HEK293 (cell line): ENCODE results near the gene FASTK.
A peak's percentile ranks its signal among the peaks of the same experiment; 100 is the strongest.

Experiments used
- CTCF ChIA-PET: fragments of 350-600 bp; formaldehyde crosslinking; extraction: SDS; loops from one replicate; lab custom pipeline; 2021; ENCODE audit warnings: antibody characterized with exemption; lab: Yijun Ruan, JAX
- POLR2A ChIA-PET: fragments of 300-600 bp; formaldehyde crosslinking; extraction: SDS; loops from one replicate; lab custom pipeline; 2020; ENCODE audit warnings: antibody characterized with exemption, inconsistent platforms; lab: Yijun Ruan, JAX
- H3K27ac ChIP-seq: fragments of 200-500 bp; sonication (Bioruptor generic); 2 replicates; pipeline ENCODE4 v1.5.1; 2014; ENCODE audit warnings: low read depth, low read length, control low read depth, inconsistent platforms; ENCODE audit errors: extremely low read depth
- H3K36me3 ChIP-seq, 2 experiments: fragments of 200-500 bp in 1 of 2; sonication (Bioruptor generic) in 1 of 2; 1 replicate in 1 of 2; 2 replicates in 1 of 2; pipeline ENCODE4 v1.5.1; 2014 to 2017; ENCODE audit warnings: inconsistent platforms in 2 of 2, low read length in 2 of 2; ENCODE audit not compliant: control insufficient read depth in 2 of 2, insufficient read depth in 1 of 2
- H3K4me1 ChIP-seq: fragments of 200-500 bp; sonication (Bioruptor generic); 2 replicates; pipeline ENCODE4 v1.5.1; 2014; ENCODE audit warnings: mild to moderate bottlenecking, low read length, inconsistent platforms; ENCODE audit not compliant: control insufficient read depth, insufficient read depth
- H3K4me3 ChIP-seq: 2 replicates; pipeline ENCODE4 v1.5.1; 2011; ENCODE audit warnings: low read depth, mild to moderate bottlenecking, control low read depth, low read length, moderate library complexity
- H3K9me3 ChIP-seq: fragments of 200-500 bp; sonication (Bioruptor generic); 2 replicates; pipeline ENCODE4 v1.5.1; 2014; ENCODE audit warnings: low read depth, low read length, inconsistent platforms; ENCODE audit not compliant: control insufficient read depth, insufficient read depth
- GLI2 ChIP-seq: fragments of 450-650 bp; formaldehyde crosslinking; IDR thresholded peaks from 2 replicates; pipeline ENCODE4; 2017; ENCODE audit warnings: missing biosample characterization, missing genetic modification characterization, low read depth, borderline replicate concordance
- GLIS1 ChIP-seq: fragments of 450-650 bp; formaldehyde crosslinking; IDR thresholded peaks from 2 replicates; pipeline ENCODE4 v1.5.1; 2016; ENCODE audit warnings: missing biosample characterization, missing genetic modification characterization
- SCRT1 ChIP-seq: fragments of 450-650 bp; formaldehyde crosslinking; IDR thresholded peaks from 2 replicates; pipeline ENCODE4 v1.5.1; 2016; ENCODE audit warnings: missing biosample characterization, missing genetic modification characterization, borderline replicate concordance
- SCRT2 ChIP-seq: fragments of 450-650 bp; formaldehyde crosslinking; IDR thresholded peaks from 2 replicates; pipeline ENCODE4 v1.5.1; 2016; ENCODE audit warnings: missing biosample characterization, missing genetic modification characterization
- ZNF19 ChIP-seq: fragments of 450-650 bp; formaldehyde crosslinking; IDR thresholded peaks from 2 replicates; pipeline ENCODE4; 2016; ENCODE audit warnings: missing biosample characterization, missing genetic modification characterization, low read depth
- ZNF239 ChIP-seq: fragments of 450-650 bp; formaldehyde crosslinking; IDR thresholded peaks from 2 replicates; pipeline ENCODE4 v1.5.1; 2016; ENCODE audit warnings: missing biosample characterization, missing genetic modification characterization
- ZNF24 ChIP-seq: fragments of 450-650 bp; formaldehyde crosslinking; IDR thresholded peaks from 2 replicates; pipeline ENCODE4 v1.5.1; 2016; ENCODE audit warnings: missing biosample characterization, missing genetic modification characterization
- ZNF335 ChIP-seq: fragments of 450-650 bp; formaldehyde crosslinking; conservative IDR thresholded peaks from 2 replicates; pipeline ENCODE4 v1.5.1; 2016; ENCODE audit warnings: missing biosample characterization, missing genetic modification characterization
- ZNF544 ChIP-seq: fragments of 450-650 bp; formaldehyde crosslinking; IDR thresholded peaks from 2 replicates; pipeline ENCODE4 v1.5.0; 2017; ENCODE audit warnings: missing biosample characterization, missing genetic modification characterization
- ZNF600 ChIP-seq: fragments of 450-650 bp; formaldehyde crosslinking; IDR thresholded peaks from 2 replicates; pipeline ENCODE4 v1.5.1; 2016; ENCODE audit warnings: missing biosample characterization, missing genetic modification characterization
- ZNF629 ChIP-seq: fragments of 450-650 bp; formaldehyde crosslinking; IDR thresholded peaks from 2 replicates; pipeline ENCODE4 v1.5.1; 2017; ENCODE audit warnings: missing biosample characterization, missing genetic modification characterization
- ZNF707 ChIP-seq: fragments of 450-650 bp; formaldehyde crosslinking; IDR thresholded peaks from 2 replicates; pipeline ENCODE4 v1.5.1; 2016; ENCODE audit warnings: missing biosample characterization, missing genetic modification characterization
- TF ChIP-seq, protein P1 (sequence below): fragments of 450-650 bp; formaldehyde crosslinking; IDR thresholded peaks from 2 replicates; pipeline ENCODE4 v1.5.1; 2016; ENCODE audit warnings: missing biosample characterization, missing genetic modification characterization
- TF ChIP-seq, protein P2 (sequence below): sonication (generic); formaldehyde crosslinking; IDR thresholded peaks from 2 replicates; pipeline ENCODE4 v1.8.1; 2022; ENCODE audit warnings: mild to moderate bottlenecking, moderate library complexity, missing genetic modification reagents
- TF ChIP-seq, protein P3 (sequence below): fragments of 450-650 bp; formaldehyde crosslinking; IDR thresholded peaks from 2 replicates; pipeline ENCODE4 v1.5.1; 2016; ENCODE audit warnings: missing biosample characterization, missing genetic modification characterization
- TF ChIP-seq, protein P4 (sequence below): fragments of 450-650 bp; formaldehyde crosslinking; IDR thresholded peaks from 2 replicates; pipeline ENCODE4 v1.5.1; 2016; ENCODE audit warnings: missing biosample characterization, missing genetic modification characterization
- TF ChIP-seq, protein P5 (sequence below): fragments of 450-650 bp; formaldehyde crosslinking; IDR thresholded peaks from 2 replicates; pipeline ENCODE4 v1.5.1; 2016; ENCODE audit warnings: missing biosample characterization, missing genetic modification characterization

The FASTK gene

DNA sequence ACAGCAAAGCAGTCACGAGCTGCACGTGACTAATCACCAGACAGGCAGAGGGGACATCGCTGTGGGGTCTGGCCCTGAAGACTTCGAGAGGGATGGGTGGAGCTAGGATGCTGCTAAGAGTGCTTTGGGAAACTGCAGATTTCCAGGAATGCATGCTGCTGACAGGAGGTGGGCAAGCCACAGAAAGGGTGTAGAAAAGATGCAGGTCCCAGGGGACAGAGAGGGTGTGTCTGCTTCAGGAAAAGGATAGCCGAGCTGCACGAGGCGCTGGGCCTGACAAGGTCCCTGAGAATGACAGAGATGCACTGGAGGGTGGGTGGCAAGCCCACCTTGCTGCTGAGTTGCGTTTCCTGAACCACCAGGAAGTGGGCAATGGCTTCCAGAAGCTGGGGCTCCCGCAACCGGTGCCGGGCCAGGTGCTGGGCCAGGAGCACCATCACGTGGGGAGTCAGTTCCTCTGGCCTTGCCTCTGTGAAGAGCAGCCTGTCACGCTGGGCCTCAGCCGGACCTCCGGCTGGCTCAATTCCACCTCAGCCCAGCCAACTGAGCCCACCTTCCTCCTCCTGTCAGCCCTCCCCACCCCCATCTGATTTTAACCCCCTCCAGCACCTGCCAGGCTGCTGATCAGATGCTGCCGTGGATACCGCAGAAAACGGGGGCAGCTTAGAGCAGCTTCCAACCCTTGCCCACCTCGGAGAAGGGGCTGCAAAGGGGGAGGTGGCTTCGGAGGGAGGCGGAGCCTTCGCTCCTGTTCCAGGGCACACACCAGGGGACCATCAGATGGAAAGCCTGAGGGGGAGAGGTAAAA is 2.2 kb downstream of the FASTK start (continued):
- TF ChIP-seq, protein P1, sequence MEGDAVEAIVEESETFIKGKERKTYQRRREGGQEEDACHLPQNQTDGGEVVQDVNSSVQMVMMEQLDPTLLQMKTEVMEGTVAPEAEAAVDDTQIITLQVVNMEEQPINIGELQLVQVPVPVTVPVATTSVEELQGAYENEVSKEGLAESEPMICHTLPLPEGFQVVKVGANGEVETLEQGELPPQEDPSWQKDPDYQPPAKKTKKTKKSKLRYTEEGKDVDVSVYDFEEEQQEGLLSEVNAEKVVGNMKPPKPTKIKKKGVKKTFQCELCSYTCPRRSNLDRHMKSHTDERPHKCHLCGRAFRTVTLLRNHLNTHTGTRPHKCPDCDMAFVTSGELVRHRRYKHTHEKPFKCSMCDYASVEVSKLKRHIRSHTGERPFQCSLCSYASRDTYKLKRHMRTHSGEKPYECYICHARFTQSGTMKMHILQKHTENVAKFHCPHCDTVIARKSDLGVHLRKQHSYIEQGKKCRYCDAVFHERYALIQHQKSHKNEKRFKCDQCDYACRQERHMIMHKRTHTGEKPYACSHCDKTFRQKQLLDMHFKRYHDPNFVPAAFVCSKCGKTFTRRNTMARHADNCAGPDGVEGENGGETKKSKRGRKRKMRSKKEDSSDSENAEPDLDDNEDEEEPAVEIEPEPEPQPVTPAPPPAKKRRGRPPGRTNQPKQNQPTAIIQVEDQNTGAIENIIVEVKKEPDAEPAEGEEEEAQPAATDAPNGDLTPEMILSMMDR (tag by site-specific recombination), result no peak
- TF ChIP-seq ZNF707 (tag by site-specific recombination), result no peak
- no peak for TF ChIP-seq GLI2 (tag by site-specific recombination)
- TF ChIP-seq ZNF19 (tag by site-specific recombination), result no peak
- TF ChIP-seq, protein P2, sequence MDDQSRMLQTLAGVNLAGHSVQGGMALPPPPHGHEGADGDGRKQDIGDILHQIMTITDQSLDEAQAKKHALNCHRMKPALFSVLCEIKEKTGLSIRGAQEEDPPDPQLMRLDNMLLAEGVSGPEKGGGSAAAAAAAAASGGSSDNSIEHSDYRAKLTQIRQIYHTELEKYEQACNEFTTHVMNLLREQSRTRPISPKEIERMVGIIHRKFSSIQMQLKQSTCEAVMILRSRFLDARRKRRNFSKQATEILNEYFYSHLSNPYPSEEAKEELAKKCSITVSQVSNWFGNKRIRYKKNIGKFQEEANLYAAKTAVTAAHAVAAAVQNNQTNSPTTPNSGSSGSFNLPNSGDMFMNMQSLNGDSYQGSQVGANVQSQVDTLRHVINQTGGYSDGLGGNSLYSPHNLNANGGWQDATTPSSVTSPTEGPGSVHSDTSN, result no peak
- TF ChIP-seq ZNF544, result no peak
- peak; percentile 70 for TF ChIP-seq GLIS1
- no peak for TF ChIP-seq ZNF335 (tag by site-specific recombination)

DNA sequence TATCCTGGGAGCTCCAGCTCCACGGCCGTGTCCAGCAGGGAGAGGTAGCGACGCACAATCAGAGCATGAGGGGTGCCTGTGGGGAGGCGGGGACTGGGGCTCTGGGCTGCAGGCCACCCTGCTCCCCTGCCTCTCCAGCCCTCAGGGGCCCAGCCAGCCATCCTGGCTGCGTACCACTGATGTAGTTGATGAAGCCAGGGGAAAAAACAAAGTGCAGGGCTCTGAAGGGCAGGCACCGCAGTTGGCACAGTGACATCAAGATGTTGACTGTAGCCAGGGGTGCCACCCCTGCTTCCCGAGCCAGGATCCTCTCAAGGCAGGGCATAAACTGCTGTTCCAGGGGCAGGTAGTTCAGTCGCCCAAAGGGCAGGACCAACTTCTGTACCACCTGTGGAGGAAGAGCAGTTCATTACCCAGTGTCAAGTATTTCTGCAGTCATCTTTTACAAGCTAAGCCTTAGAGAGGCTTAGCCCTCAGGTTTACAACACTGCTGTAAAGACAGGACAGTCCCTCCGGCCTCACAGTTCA is 2.8 kb downstream of the FASTK start:
- 0 out of 2 replicates have a peak, but pooled peaks have one; percentile 12 for TF ChIP-seq ZNF600 (tag by site-specific recombination)
- TF ChIP-seq, protein P3, sequence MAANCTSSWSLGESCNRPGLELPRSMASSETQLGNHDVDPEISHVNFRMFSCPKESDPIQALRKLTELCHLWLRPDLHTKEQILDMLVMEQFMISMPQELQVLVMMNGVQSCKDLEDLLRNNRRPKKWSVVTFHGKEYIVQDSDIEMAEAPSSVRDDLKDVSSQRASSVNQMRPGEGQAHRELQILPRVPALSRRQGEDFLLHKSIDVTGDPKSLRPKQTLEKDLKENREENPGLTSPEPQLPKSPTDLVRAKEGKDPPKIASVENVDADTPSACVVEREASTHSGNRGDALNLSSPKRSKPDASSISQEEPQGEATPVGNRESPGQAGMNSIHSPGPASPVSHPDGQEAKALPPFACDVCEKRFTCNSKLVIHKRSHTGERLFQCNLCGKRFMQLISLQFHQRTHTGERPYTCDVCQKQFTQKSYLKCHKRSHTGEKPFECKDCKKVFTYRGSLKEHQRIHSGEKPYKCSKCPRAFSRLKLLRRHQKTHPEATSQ (tag by site-specific recombination), result no peak
- TF ChIP-seq ZNF24, result peak; percentile 48
- TF ChIP-seq ZNF239 (tag by site-specific recombination), result no peak
- TF ChIP-seq SCRT2 (tag by site-specific recombination), result peak; percentile 89
- TF ChIP-seq, protein P4, sequence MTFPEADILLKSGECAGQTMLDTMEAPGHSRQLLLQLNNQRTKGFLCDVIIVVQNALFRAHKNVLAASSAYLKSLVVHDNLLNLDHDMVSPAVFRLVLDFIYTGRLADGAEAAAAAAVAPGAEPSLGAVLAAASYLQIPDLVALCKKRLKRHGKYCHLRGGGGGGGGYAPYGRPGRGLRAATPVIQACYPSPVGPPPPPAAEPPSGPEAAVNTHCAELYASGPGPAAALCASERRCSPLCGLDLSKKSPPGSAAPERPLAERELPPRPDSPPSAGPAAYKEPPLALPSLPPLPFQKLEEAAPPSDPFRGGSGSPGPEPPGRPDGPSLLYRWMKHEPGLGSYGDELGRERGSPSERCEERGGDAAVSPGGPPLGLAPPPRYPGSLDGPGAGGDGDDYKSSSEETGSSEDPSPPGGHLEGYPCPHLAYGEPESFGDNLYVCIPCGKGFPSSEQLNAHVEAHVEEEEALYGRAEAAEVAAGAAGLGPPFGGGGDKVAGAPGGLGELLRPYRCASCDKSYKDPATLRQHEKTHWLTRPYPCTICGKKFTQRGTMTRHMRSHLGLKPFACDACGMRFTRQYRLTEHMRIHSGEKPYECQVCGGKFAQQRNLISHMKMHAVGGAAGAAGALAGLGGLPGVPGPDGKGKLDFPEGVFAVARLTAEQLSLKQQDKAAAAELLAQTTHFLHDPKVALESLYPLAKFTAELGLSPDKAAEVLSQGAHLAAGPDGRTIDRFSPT, result peak; percentile 41; the same call in 1 of the 2 replicates
- 0 out of 2 replicates have a peak, but pooled peaks have one; percentile 29 for TF ChIP-seq ZNF629
- TF ChIP-seq SCRT1 (tag by site-specific recombination), result peak; percentile 59; the same call in 1 of the 2 replicates
- TF ChIP-seq, protein P5, sequence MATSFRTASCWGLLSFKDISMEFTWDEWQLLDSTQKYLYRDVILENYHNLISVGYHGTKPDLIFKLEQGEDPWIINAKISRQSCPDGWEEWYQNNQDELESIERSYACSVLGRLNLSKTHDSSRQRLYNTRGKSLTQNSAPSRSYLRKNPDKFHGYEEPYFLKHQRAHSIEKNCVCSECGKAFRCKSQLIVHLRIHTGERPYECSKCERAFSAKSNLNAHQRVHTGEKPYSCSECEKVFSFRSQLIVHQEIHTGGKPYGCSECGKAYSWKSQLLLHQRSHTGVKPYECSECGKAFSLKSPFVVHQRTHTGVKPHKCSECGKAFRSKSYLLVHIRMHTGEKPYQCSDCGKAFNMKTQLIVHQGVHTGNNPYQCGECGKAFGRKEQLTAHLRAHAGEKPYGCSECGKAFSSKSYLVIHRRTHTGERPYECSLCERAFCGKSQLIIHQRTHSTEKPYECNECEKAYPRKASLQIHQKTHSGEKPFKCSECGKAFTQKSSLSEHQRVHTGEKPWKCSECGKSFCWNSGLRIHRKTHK (tag by site-specific recombination), result no peak
- CTCF ChIA-PET, result interaction anchor here (0.6 to 1.9 kb wide), 5 partner anchors 15 to 98 kb away, joined by 3 to 9 read pairs (median 4); no protein-coding TSS in a partner anchor
- POLR2A ChIA-PET, result interaction anchor here (1.0 to 4.8 kb wide), 7 partner anchors 8 to 50 kb away, joined by 4 to 22 read pairs (median 6); partner anchors contain the start of genes ABCB8, CDK5 and SLC4A2
- Histone ChIP-seq H3K36me3 (peaks cover 7 to 61% of the 10 kb centered on the region in 2 experiments; a peak in 2 of 3 replicates), H3K4me3 (no peak overlapping the region), H3K9me3 (no peaks in the 10 kb centered on the region), H3K27ac (no peak overlapping the region), H3K4me1 (peaks cover 7% of the 10 kb centered on the region; the same call in 1 of the 2 replicates)
